Neural progenitor cell (in vitro differentiated cells): Measurements from ENCODE around the gene CACNA1E.

Experiments used
- EZH2 ChIP-seq: fragments of 200-600 bp; sonication (generic); IDR thresholded peaks from 2 replicates; pipeline ENCODE4 v1.6.1; 2017; ENCODE audit warnings: antibody characterized with exemption, mild to moderate bottlenecking, moderate library complexity
- TF ChIP-seq, protein P1 (sequence below): fragments of 200-600 bp; sonication (generic); IDR thresholded peaks from 2 replicates; pipeline ENCODE4 v1.5.1; 2017; ENCODE audit warnings: antibody characterized with exemption, mild to moderate bottlenecking

DNA sequence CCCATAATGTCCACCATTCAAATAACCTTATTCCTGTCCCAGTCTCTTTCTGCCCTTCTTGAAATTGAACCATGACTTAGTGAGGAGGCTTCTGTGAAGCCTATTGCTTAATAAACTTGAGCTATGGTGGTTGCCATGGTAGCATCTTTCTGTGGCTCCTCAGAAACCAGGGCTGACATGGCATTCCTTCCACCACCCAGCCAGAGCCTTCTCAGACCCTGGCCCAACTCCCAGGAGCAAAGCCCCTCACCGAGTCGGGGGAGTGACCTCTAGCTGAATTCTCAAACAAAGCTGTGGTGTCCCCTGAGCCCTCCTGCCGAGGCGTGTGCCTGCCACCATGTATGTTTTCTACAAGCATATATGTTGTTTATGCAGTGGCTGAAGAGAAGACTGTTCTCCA, 259.1 kb downstream of the CACNA1E start:
- TF ChIP-seq, protein P1, sequence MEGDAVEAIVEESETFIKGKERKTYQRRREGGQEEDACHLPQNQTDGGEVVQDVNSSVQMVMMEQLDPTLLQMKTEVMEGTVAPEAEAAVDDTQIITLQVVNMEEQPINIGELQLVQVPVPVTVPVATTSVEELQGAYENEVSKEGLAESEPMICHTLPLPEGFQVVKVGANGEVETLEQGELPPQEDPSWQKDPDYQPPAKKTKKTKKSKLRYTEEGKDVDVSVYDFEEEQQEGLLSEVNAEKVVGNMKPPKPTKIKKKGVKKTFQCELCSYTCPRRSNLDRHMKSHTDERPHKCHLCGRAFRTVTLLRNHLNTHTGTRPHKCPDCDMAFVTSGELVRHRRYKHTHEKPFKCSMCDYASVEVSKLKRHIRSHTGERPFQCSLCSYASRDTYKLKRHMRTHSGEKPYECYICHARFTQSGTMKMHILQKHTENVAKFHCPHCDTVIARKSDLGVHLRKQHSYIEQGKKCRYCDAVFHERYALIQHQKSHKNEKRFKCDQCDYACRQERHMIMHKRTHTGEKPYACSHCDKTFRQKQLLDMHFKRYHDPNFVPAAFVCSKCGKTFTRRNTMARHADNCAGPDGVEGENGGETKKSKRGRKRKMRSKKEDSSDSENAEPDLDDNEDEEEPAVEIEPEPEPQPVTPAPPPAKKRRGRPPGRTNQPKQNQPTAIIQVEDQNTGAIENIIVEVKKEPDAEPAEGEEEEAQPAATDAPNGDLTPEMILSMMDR, result no peak
- TF ChIP-seq EZH2, result no peak
